HepG2 (cell line): ENCODE data around the gene TLK1. TPM values are rescaled to one million over a fixed set of nuclear protein-coding genes. Genes with fewer than 3 reads are reported as not detected.
A peak's percentile ranks its signal among the peaks of the same experiment; 100 is the strongest.

Experiments
- DBP ChIP-seq: sonication (generic); formaldehyde crosslinking; IDR thresholded peaks from 2 replicates; pipeline ENCODE4 v1.4.0; 2020; ENCODE audit warnings: missing genetic modification reagents; ENCODE audit errors: not compliant biosample characterization
- FOSL1 ChIP-seq: sonication (generic); formaldehyde crosslinking; IDR thresholded peaks from 2 replicates; pipeline ENCODE4 v1.9.0; 2021; ENCODE audit warnings: missing genetic modification reagents, borderline replicate concordance
- GTF3A ChIP-seq: sonication (generic); formaldehyde crosslinking; conservative IDR thresholded peaks from 2 replicates; pipeline ENCODE4 v1.4.0; 2020; ENCODE audit warnings: mild to moderate bottlenecking, missing genetic modification reagents
- LRRFIP1 ChIP-seq: sonication (generic); formaldehyde crosslinking; conservative IDR thresholded peaks from 2 replicates; pipeline ENCODE4 v1.4.0; 2020; ENCODE audit warnings: missing genetic modification reagents
- MTERF4 ChIP-seq: sonication (generic); formaldehyde crosslinking; IDR thresholded peaks from 2 replicates; pipeline ENCODE4 v1.8.0; 2023; ENCODE audit warnings: mild to moderate bottlenecking, missing genetic modification reagents
- MTF1 ChIP-seq: sonication (generic); formaldehyde crosslinking; IDR thresholded peaks from 2 replicates; pipeline ENCODE4 v1.5.0; 2020; ENCODE audit warnings: missing genetic modification reagents
- NR2C2 ChIP-seq: sonication (generic); formaldehyde crosslinking; IDR thresholded peaks from 2 replicates; pipeline ENCODE4 v1.4.0; 2020; ENCODE audit warnings: missing genetic modification reagents, mild to moderate bottlenecking, moderate library complexity, borderline replicate concordance
- POGK ChIP-seq: sonication (generic); formaldehyde crosslinking; conservative IDR thresholded peaks from 2 replicates; pipeline ENCODE4 v1.8.0; 2022; ENCODE audit warnings: mild to moderate bottlenecking, moderate library complexity, missing genetic modification reagents
- RERE ChIP-seq: IDR thresholded peaks from 2 replicates; pipeline ENCODE4 v1.6.1; 2016; ENCODE audit warnings: low read depth, missing genetic modification reagents, missing compliant biosample characterization
- TBP ChIP-seq: sonication (generic); formaldehyde crosslinking; IDR thresholded peaks from 2 replicates; pipeline ENCODE4 v1.5.0; 2020; ENCODE audit warnings: missing genetic modification reagents
- XRCC5 ChIP-seq: fragments of 200-400 bp; formaldehyde crosslinking; optimal IDR thresholded peaks from 2 replicates; pipeline ENCODE3; 2017; ENCODE audit warnings: mild to moderate bottlenecking, low read length
- ZNF614 ChIP-seq: IDR thresholded peaks from 2 replicates; pipeline ENCODE4 v1.6.1; 2018; ENCODE audit warnings: missing biosample characterization, missing genetic modification reagents, inconsistent platforms, borderline replicate concordance
- ZNF746 ChIP-seq: sonication (generic); formaldehyde crosslinking; IDR thresholded peaks from 2 replicates; pipeline ENCODE4 v1.8.0; 2022; ENCODE audit warnings: mild to moderate bottlenecking, missing genetic modification reagents
- ZNF761 ChIP-seq: sonication (generic); formaldehyde crosslinking; conservative IDR thresholded peaks from 2 replicates; pipeline ENCODE4 v1.4.0; 2020; ENCODE audit warnings: mild to moderate bottlenecking, missing genetic modification reagents
- ZNF781 ChIP-seq: sonication (generic); formaldehyde crosslinking; IDR thresholded peaks from 2 replicates; pipeline ENCODE4 v1.5.1; 2020; ENCODE audit warnings: borderline replicate concordance, mild to moderate bottlenecking, missing genetic modification reagents; ENCODE audit errors: not compliant biosample characterization
- ZNF816 ChIP-seq: sonication (generic); formaldehyde crosslinking; IDR thresholded peaks from 2 replicates; pipeline ENCODE4 v1.8.0; 2022; ENCODE audit warnings: missing genetic modification reagents, mild to moderate bottlenecking, borderline replicate concordance
- polyA plus RNA-seq, 8 experiments: library from polyadenylated mRNA; depleted of rRNA in 3 of 8; stranded (reverse) in 7 of 8; unstranded in 1 of 8; fragments of >200 nt; fragmentation: Illumina TruSeq in 4 of 8; extraction: Trizol in 4 of 8; gene quantifications; 2 replicates each; pipeline versions ENCODE4 v1.2.1 to v1.2.3, GENCODE V29; 2011 to 2016; ENCODE audit warnings: low read depth in 4 of 8, missing spikeins in 1 of 8, mixed read lengths in 1 of 8; ENCODE audit not compliant: insufficient read depth in 1 of 8
- total RNA-seq, 5 experiments: library from RNA; depleted of rRNA; stranded (reverse); fragments of >200 nt; fragmentation: Illumina TruSeq; extraction: Trizol; gene quantifications; 2 replicates each; pipeline ENCODE4 v1.2.3, GENCODE V29; 2016; ENCODE audit warnings: low read depth in 1 of 5

Gene TLK1
- total and polyA plus RNA-seq, 2 of the 13 experiments (the other 11 are each of a cell fraction or from before 2014, with no cell fraction given), result 16.8 to 28.7 TPM

- TF ChIP-seq FOSL1 (CRISPR knock-in tag), result no peak
- peak; percentile 90 for TF ChIP-seq DBP (CRISPR knock-in tag)
- 0 out of 2 replicates have a peak, but pooled peaks have one; percentile 57 for TF ChIP-seq MTF1
- peak; percentile 94 for TF ChIP-seq POGK (CRISPR knock-in tag)
- TF ChIP-seq MTERF4 (CRISPR knock-in tag), result peak; percentile 61; the same call in 1 of the 2 replicates
- peak; percentile 87 for TF ChIP-seq XRCC5
- TF ChIP-seq TBP, result no peak
- TF ChIP-seq NR2C2 (CRISPR knock-in tag), result peak; percentile 49; the same call in 1 of the 2 replicates
- TF ChIP-seq ZNF614, result 0 out of 2 replicates have a peak, but pooled peaks have one; percentile 45
- TF ChIP-seq RERE (CRISPR knock-in tag), result peak; percentile 7; the same call in 1 of the 2 replicates
- TF ChIP-seq ZNF746 (CRISPR knock-in tag), result no peak
- no peak for TF ChIP-seq GTF3A (CRISPR knock-in tag)
- TF ChIP-seq ZNF781 (CRISPR knock-in tag), result no peak
- TF ChIP-seq LRRFIP1 (CRISPR knock-in tag), result no peak
- no peak; the same call in 1 of the 2 replicates for TF ChIP-seq ZNF816 (CRISPR knock-in tag)
- no peak; the same call in 1 of the 2 replicates for TF ChIP-seq ZNF761 (CRISPR knock-in tag)
Observed at GRCh38 chr2:170973492-170974303, 187.0 kb downstream of the TLK1 start (continued).
